ENCODE measurements around the gene CDC73.
A peak's percentile ranks its signal among the peaks of the same experiment; 100 is the strongest.
"Not testable (repeated sequence)": the region's sequence is repeated elsewhere in the genome, so short reads cannot be mapped to it uniquely, and the experiment has no call there.

The CDC73 gene

DNA sequence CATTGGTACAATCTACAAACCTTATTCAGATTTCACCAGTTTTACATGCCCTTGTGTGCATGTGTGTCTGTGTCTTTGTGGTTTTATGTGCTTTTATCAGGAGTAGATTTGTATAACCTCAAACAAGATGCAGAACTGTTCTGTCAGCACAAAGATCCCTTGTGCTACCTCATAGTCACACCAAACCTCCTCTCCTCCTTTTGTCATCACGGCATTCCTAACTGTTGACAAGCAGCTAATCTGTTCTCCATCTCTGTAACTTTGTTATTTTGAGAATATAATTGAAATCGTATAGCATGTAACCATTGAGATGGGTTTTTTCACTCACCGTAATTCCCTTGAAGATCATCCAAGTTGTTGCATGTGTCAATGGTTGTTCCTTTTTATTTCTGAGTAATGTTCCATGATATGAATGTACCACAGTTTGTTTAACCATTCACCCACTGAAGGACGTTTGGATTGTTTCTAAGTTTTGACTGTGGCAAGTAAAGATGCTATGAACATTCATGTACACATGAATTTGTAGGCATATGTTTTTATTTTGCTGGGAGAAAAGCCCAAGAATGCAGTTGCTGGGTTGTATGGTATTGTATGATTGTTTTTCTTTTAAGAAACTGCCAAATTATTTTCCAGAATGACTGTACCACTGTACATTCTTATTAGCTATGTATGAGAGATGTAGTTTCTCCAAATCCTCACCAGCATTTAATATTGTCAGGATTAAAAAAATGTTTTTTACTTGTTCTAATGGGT, 142.7 kb downstream of the CDC73 start:
- no peak overlapping the region for H3K4me3 ChIP-seq (ENCODE audit: control insufficient read depth, low read depth, low read length)
- no peak for DNase-seq (ENCODE audit: low read depth)
- TF ChIP-seq, protein P1, sequence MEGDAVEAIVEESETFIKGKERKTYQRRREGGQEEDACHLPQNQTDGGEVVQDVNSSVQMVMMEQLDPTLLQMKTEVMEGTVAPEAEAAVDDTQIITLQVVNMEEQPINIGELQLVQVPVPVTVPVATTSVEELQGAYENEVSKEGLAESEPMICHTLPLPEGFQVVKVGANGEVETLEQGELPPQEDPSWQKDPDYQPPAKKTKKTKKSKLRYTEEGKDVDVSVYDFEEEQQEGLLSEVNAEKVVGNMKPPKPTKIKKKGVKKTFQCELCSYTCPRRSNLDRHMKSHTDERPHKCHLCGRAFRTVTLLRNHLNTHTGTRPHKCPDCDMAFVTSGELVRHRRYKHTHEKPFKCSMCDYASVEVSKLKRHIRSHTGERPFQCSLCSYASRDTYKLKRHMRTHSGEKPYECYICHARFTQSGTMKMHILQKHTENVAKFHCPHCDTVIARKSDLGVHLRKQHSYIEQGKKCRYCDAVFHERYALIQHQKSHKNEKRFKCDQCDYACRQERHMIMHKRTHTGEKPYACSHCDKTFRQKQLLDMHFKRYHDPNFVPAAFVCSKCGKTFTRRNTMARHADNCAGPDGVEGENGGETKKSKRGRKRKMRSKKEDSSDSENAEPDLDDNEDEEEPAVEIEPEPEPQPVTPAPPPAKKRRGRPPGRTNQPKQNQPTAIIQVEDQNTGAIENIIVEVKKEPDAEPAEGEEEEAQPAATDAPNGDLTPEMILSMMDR (IDR thresholded peaks at IDR 0.05; ENCODE audit: control insufficient read depth, insufficient read depth, low read depth, low read length, missing control alignments), result no peak

DNA sequence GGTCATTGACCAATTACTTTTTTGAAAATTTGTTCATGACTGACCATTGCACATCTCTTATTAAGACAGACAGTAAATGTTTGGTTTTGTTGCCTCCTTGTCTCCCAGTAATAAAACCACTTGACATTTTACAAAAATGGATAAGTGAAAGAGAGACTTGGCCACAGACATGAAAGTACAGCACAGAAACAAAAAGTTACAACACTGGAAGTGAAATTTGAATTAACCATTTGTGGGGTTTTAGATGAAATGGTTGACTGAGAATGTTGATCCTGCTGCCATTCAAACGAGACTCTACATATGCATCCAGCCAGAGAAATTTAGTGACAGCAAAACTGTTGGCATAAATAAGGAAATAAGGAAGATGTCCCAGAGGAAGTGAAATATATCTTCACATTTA, 143.9 kb downstream of the CDC73 start:
- TF ChIP-seq, protein P1 (IDR thresholded peaks at IDR 0.05; ENCODE audit: control insufficient read depth, insufficient read depth, low read depth, low read length, missing control alignments), result no peak
- H3K4me3 ChIP-seq (ENCODE audit: control insufficient read depth, low read depth, low read length), result no peak overlapping the region
- DNase-seq (ENCODE audit: low read depth), result no peak

DNA sequence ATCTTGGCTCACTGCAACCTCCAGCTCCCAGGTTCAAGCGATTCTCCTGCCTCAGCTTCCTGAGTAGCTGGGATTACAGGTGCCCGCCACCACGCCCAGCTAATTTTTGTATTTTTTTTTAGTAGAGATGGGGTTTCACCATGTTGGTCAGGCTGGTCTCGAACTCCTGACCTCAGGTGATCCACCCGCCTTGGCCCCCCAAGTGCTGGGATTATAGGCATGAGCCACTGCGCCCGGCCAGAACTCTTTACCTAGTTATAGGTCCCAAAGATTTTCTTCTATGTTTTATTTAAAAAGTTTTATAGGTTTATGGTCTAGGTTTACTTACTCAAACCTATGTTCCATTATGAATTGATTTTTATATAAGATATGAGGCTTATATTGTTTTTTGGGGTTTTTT, 145.0 kb downstream of the CDC73 start:
- DNase-seq (ENCODE audit: low read depth); H3K4me3 ChIP-seq (ENCODE audit: control insufficient read depth, low read depth, low read length): not testable (repeated sequence)

DNA sequence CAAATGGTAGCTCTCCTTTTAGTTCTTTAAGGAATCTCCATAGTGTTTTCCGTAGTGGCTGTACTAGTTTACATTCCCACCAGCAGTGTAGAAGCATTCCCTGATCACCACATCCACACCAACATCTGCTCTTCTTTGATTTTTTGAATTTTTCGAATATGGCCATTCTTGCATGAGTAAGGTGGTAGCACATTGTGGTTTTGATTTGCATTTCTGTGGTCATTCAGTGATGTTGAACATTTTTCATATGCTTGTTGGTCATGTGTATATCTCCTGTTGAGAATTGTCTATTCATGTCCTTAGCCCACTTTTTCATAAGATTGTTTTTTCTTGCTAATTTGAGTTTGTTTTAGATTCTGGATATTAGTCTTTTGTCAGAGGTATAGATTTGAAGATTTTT, 149.2 kb downstream of the CDC73 start:
- DNase-seq (ENCODE audit: low read depth), result peak; percentile 32
- no peak overlapping the region for H3K4me3 ChIP-seq (ENCODE audit: control insufficient read depth, low read depth, low read length)
- TF ChIP-seq, protein P1 (IDR thresholded peaks at IDR 0.05; ENCODE audit: control insufficient read depth, insufficient read depth, low read depth, low read length, missing control alignments), result no peak

DNA sequence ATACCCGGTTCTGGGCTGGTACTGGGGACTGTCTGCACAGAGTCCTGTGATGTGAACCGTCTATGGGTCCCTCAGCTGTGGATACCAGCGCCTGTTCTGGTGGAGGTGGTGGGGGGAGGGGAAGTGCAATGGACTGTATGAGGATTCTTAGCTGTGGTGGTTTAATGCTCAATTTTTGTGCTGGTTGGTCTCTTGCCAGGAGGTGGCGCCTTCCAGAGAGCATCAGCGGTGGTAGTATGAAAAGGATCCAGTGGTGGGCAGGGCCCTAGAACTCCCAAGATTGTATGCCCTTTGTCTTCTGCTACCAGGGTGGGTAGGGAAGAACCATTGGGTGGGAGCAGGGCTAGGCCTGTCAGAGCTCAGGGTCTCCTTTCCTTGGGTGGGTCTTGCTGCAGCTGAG, 153.9 kb downstream of the CDC73 start:
- TF ChIP-seq, protein P1 (IDR thresholded peaks at IDR 0.05; ENCODE audit: control insufficient read depth, insufficient read depth, low read depth, low read length, missing control alignments), result no peak
- no peak for DNase-seq (ENCODE audit: low read depth)
- H3K4me3 ChIP-seq (ENCODE audit: control insufficient read depth, low read depth, low read length), result no peak overlapping the region

DNA sequence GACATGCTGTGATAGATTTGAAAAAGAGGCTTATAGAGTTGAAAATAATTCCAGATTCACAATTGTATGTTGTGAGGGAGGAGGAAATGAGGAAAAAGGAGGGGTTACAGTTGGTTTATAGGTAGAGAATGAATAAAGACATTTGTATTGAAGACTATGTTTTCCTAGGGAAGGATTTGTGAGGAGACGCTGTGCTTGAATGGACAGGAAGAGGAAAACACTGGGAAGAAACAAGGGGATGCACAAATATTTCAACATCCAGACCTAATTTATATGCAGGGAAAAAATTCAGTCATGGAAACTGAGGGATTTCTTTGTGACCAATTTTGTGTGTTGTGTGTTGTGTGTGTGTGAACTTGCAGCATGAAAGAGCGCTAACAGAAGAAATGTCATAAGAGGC, 157.1 kb downstream of the CDC73 start:
- no peak for DNase-seq (ENCODE audit: low read depth)

DNA sequence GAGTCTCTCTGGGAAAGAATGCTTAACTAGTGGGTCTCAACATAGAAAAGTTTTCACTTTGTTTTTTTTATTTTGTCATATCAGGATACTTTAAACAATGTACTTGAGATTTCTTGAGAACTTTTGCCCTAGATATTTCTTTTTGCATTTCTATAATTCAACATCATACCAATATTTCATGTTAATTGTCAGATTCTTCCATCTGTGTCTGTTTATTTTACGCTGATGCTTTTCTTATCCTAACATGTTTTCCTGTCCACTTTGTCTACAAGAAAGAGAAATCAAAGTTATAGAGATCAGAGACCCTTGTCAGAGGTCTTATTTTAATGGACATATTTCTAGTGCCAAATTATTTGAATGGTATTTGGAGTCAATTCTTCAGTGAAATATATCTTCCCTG, 160.1 kb downstream of the CDC73 start:
- no peak overlapping the region for H3K4me3 ChIP-seq (ENCODE audit: control insufficient read depth, low read depth, low read length)
- DNase-seq (ENCODE audit: low read depth), result no peak
- TF ChIP-seq, protein P1 (IDR thresholded peaks at IDR 0.05; ENCODE audit: control insufficient read depth, insufficient read depth, low read depth, low read length, missing control alignments), result no peak

More for the DNA sequence above, 157.1 kb downstream of the CDC73 start:
- no peak overlapping the region for H3K4me3 ChIP-seq (ENCODE audit: control insufficient read depth, low read depth, low read length)
- TF ChIP-seq, protein P1 (IDR thresholded peaks at IDR 0.05; ENCODE audit: control insufficient read depth, insufficient read depth, low read depth, low read length, missing control alignments), result no peak

Measured in AG09309 (cell line).